Keratinocyte (primary cell): ENCODE data around the gene ADAM12.

Source experiments
- CTCF ChIP-seq, 3 experiments: IDR thresholded peaks in 1 of 3; conservative IDR thresholded peaks in 1 of 3; optimal IDR thresholded peaks in 1 of 3; 2 replicates in 2 of 3; 3 replicates in 1 of 3; pipeline versions ENCODE3 to v1.5.1; 2011; ENCODE audit warnings: low read length in 3 of 3, mild to moderate bottlenecking in 3 of 3, moderate library complexity in 2 of 3, control low read depth in 1 of 3, inconsistent platforms in 1 of 3; ENCODE audit not compliant: insufficient read depth in 2 of 3; ENCODE audit errors: extremely low read depth in 1 of 3
- EZH2 ChIP-seq: IDR thresholded peaks from one replicate; pipeline ENCODE4 v1.6.1; 2012; ENCODE audit warnings: inconsistent platforms, mild to moderate bottlenecking, low read length, moderate library complexity

GRCh38 chr10:126397640-126398382, 9.5 kb upstream of the ADAM12 start:
- TF ChIP-seq CTCF (optimal IDR thresholded peaks at IDR 0.05 in 1 of 3, IDR thresholded peaks at IDR 0.05 in 1 of 3, conservative IDR thresholded peaks at IDR 0.05 in 1 of 3; ENCODE audit: extremely low read depth in 1 of 3, insufficient read depth in 2 of 3, low read length in 3 of 3) (no peak), EZH2 (no peak)
